Calu3 (cell line): ENCODE data around the gene SYCP2L. TPM values are rescaled to one million over a fixed set of nuclear protein-coding genes. Genes with fewer than 3 reads are reported as not detected.

ENCODE experiments used
- BruUV-seq: library from RNA; stranded (reverse); fragments of 400-500 nt; replicated peaks from 2 replicates; lab custom pipeline; 2021; lab: Mats Ljungman, UMichigan
- CTCF ChIA-PET: fragments of 300-600 bp; sonication (Branson Sonifier 250); formaldehyde crosslinking; loops from one replicate; lab custom pipeline; 2022; ENCODE audit warnings: antibody characterized with exemption; lab: Charles Lee
- DNase-seq: peaks from one replicate; pipeline ENCODE4 v3.0.0; 2022
- H3K27ac Mint-ChIP-seq: one replicate; pipeline ENCODE4 v1.8.0; 2022; ENCODE audit warnings: mixed read lengths; ENCODE audit not compliant: unreplicated experiment
- H3K27me3 Mint-ChIP-seq: one replicate; pipeline ENCODE4 v1.8.0; 2022; ENCODE audit warnings: mixed read lengths; ENCODE audit not compliant: unreplicated experiment
- H3K36me3 Mint-ChIP-seq: one replicate; pipeline ENCODE4 v1.8.0; 2022; ENCODE audit warnings: mild to moderate bottlenecking, moderate library complexity, mixed read lengths; ENCODE audit not compliant: insufficient read depth, unreplicated experiment
- H3K4me1 Mint-ChIP-seq: one replicate; pipeline ENCODE4 v1.8.0; 2022; ENCODE audit warnings: mild to moderate bottlenecking, low read depth, mixed read lengths; ENCODE audit not compliant: unreplicated experiment
- H3K4me3 Mint-ChIP-seq: one replicate; pipeline ENCODE4 v1.8.0; 2022; ENCODE audit warnings: mild to moderate bottlenecking, low read depth, moderate library complexity, mixed read lengths; ENCODE audit not compliant: unreplicated experiment
- H3K9me3 Mint-ChIP-seq: one replicate; pipeline ENCODE4 v1.8.0; 2022; ENCODE audit warnings: low read depth, mixed read lengths; ENCODE audit not compliant: unreplicated experiment
- CTCF ChIP-seq: fragments of 200-600 bp; IDR thresholded peaks from one replicate; pipeline ENCODE4 v1.8.0; 2022; ENCODE audit warnings: antibody characterized with exemption; ENCODE audit not compliant: unreplicated experiment
- intact Hi-C: fragments of 100-400 bp; cut with micrococcal nuclease; formaldehyde crosslinking; loops from one replicate; pipeline ENCODE4 v1.10.0; 2022; ENCODE audit not compliant: unreplicated experiment
- total RNA-seq: library from RNA; stranded (reverse); gene quantifications from 2 replicates; pipeline ENCODE4 v1.2.3, GENCODE V29; 2022

The SYCP2L gene
- total RNA-seq, 1 experiment from 2014 or later: not detected

GRCh38 chr6:10972196-10972595, 85.3 kb downstream of the SYCP2L start:
- TF ChIP-seq CTCF: no peak
- intact Hi-C loops: no loop called here
- Mint-ChIP-seq H3K27ac (no peak overlapping the region), H3K4me1 (no peaks in the 10 kb centered on the region), H3K27me3 (peaks cover 10% of the 10 kb centered on the region), H3K9me3 (peaks cover 8% of the 10 kb centered on the region), H3K36me3 (no peaks in the 10 kb centered on the region), H3K4me3 (no peak overlapping the region)
- no TSS peak for BruUV-seq
- no peak for DNase-seq
- CTCF ChIA-PET: interaction anchor here (0.6 kb wide), 1 partner anchor 335 kb away, joined by 5 read pairs; no protein-coding TSS in a partner anchor

- no peak for TF ChIP-seq CTCF
- intact Hi-C loops: no loop called here
- DNase-seq: no peak
- no TSS peak for BruUV-seq
- no peaks in the 10 kb centered on the region for H3K36me3 Mint-ChIP-seq
- H3K9me3 Mint-ChIP-seq: no peaks in the 10 kb centered on the region
- H3K4me1 Mint-ChIP-seq: no peaks in the 10 kb centered on the region
- no peak overlapping the region for H3K4me3 Mint-ChIP-seq
- CTCF ChIA-PET: no interaction called here
- no peaks in the 10 kb centered on the region for H3K27me3 Mint-ChIP-seq
- H3K27ac Mint-ChIP-seq: no peak overlapping the region
Observed at GRCh38 chr6:10976571-10976970, 89.7 kb downstream of the SYCP2L start.

- no peak overlapping the region for H3K27ac Mint-ChIP-seq
- H3K27me3 Mint-ChIP-seq: no peaks in the 10 kb centered on the region
- DNase-seq: no peak
- no peaks in the 10 kb centered on the region for H3K9me3 Mint-ChIP-seq
- CTCF ChIA-PET: no interaction called here
- no TSS peak for BruUV-seq
- H3K4me1 Mint-ChIP-seq: no peaks in the 10 kb centered on the region
- TF ChIP-seq CTCF: no peak
- H3K36me3 Mint-ChIP-seq: no peaks in the 10 kb centered on the region
- no peak overlapping the region for H3K4me3 Mint-ChIP-seq
- intact Hi-C loops: no loop called here
Observed at GRCh38 chr6:10977231-10977968, 90.5 kb downstream of the SYCP2L start.

GRCh38 chr6:10979603-10980002, 92.8 kb downstream of the SYCP2L start:
- Mint-ChIP-seq H3K36me3 (no peaks in the 10 kb centered on the region), H3K27ac (no peak overlapping the region), H3K4me3 (no peak overlapping the region), H3K9me3 (no peaks in the 10 kb centered on the region), H3K27me3 (no peaks in the 10 kb centered on the region), H3K4me1 (no peaks in the 10 kb centered on the region)
- BruUV-seq: no TSS peak
- intact Hi-C loops: no loop called here
- DNase-seq: no peak
- no peak for TF ChIP-seq CTCF
- CTCF ChIA-PET: interaction anchor here (0.6 kb wide), 1 partner anchor 44 kb away, joined by 3 read pairs; no protein-coding TSS in a partner anchor
